VCaP (cell line): ENCODE results near the gene POLA1.

ENCODE experiments used
- H3K27ac ChIP-seq: fragments of 450-650 bp; 2 replicates; pipeline ENCODE4 v1.5.1; 2017
- CTCF ChIP-seq: fragments of 450-650 bp; conservative IDR thresholded peaks from 2 replicates; pipeline ENCODE4 v1.5.1; 2017; ENCODE audit warnings: mild to moderate bottlenecking, moderate library complexity

POLA1 gene

GRCh38 chrX:25020391-25020904 lies 326.7 kb downstream of the POLA1 start:
- TF ChIP-seq CTCF, result no peak
- H3K27ac ChIP-seq, result no peak overlapping the region

DNA sequence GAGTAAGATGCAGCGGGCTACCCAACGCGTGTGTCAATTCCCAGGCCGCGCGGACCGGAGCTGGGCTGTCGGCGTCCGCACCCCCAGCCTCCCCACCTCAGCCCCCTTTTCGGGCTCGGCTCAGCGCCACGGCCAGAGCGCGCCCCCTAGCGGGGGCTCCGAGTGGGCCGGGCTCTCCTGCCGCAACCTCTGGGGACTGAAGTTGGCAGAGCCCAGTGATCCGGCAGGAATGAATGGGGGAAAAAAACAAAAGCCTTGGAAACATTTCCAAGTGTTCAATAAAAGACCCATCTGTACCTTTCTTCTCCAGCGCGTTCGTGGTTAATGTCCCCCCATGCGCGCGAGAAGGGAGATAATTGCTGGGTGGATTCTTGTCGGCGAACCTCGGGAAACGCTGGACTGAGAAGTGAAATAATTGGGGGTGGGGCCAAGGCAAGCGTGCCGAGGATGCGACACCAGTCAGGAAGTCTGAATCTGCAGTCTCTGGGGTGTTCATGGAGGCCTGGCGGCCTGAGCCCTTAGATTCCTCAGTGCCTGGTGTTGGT lies 327.3 kb downstream of the POLA1 start:
- no peak overlapping the region for H3K27ac ChIP-seq
- peak; percentile 76 for TF ChIP-seq CTCF

DNA sequence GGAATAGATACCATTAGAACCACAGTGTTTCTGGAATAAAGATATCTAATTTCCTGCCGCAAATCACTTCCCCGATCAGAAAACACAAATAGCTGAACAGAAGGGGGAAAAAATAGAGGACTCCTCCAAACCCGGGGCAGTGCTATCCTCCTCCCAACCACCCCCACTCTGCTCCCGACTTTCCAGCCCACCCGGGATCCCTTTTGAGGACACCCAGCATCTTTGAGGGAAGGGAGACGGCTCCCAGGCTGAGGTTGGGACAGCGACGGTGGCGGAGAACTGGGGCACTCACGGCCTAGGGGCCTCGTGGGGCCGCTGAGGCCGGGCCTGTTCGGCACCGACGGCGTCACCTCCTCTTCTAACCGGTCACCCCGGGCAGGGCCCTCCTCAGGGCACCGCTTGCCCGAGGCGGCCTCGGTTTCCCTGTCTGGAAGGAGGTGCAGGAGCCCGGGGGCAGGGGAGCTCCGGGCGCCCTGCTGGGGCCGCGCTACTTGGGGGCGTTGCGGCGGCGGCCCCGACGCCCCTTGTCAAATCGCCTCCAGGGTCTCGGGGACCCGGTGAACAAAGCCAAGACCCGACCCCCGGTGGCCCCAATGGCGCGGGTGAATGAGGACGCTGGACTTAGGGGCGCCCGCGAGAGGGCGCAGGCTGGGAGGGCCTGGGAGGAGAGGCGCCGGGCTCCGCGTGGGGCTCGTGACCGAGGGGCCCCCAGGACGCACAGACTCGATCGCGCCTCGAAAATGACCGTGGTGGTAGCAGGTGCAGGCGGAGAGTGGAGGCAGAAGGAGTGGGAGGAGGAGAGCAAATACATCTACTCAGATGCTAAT lies 329.0 kb downstream of the POLA1 start:
- TF ChIP-seq CTCF, result no peak
- no peak overlapping the region for H3K27ac ChIP-seq

DNA sequence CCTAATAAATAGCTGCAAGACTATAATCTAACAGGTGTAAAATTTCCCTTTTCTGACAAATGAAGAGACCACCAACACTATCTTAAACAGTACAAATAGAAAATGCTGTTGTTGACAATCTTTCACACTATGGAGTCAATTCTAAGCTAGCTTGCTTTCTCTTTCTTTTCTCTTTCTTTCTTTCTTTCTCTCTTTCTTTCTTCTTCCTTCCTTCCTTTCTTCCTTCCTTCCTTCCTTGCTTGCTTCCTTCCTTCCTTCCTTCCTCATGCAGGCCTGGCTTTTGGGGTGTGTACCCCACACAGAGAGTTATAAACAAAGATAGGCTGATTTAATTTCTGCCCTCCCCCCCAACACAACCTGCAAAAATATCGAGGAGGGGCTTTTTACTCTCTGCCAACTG lies 330.2 kb downstream of the POLA1 start:
- TF ChIP-seq CTCF, result no peak

GRCh38 chrX:25025615-25026014 lies 331.9 kb downstream of the POLA1 start:
- H3K27ac ChIP-seq, result no peak overlapping the region

More for the DNA sequence above, 330.2 kb downstream of the POLA1 start:
- no peak overlapping the region for H3K27ac ChIP-seq

DNA sequence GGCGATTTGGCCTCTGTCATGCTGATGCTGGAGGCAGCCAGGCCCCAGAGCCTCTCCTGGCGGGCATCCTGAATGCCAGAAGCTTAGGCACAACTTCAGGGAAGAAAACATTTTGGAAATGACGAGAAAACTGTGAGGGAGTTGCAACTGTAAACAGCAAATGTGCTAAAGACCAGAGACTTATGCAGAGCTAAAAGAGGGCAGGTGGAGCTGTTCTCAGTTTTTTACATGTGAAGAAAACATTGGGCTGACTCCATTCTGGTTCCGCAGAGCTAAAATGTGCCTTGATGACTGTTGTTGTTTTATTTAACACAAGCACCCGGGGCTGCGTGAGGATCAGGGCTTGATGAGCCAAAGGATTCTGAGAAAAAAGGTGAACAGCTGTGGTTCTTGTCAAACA lies 332.9 kb downstream of the POLA1 start:
- no peak for TF ChIP-seq CTCF
- no peak overlapping the region for H3K27ac ChIP-seq

More at GRCh38 chrX:25025615-25026014, 331.9 kb downstream of the POLA1 start:
- TF ChIP-seq CTCF, result no peak

DNA sequence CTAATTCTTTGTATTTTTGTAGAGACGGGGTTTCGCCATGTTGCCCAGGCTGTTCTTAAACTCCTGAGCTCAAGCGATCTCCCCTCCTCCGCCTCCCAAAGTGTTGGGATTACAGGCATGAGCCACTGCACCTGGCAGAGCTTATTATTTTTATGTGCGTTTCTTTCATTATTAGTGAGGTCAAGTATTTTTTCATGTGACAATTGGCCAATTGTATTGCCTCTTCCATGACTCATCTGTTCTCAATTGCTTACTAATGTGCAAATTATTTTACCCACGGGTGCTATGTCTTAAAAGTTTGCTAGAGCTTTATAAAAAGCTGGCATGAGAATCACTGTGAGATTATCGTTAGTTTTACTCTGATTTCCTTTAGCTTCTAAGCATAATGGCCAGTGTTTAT lies 335.0 kb downstream of the POLA1 start:
- no peak overlapping the region for H3K27ac ChIP-seq
- no peak for TF ChIP-seq CTCF
